Mesenteric fat pad (tissue), 1 donor: ENCODE measurements around the gene NPIPB8. TPM values are rescaled to one million over a fixed set of nuclear protein-coding genes. Genes with fewer than 3 reads are reported as not detected.
"Not testable (repeated sequence)": the region's sequence is repeated elsewhere in the genome, so short reads cannot be mapped to it uniquely, and the experiment has no call there.

ENCODE experiments used
- DNase-seq: peaks from one replicate; pipeline ENCODE4 v3.0.0-alpha.2; 2020; ENCODE audit warnings: low spot score
- total RNA-seq: library from RNA; stranded (reverse); fragmentation: NEBNext Ultra II Directional; extraction: Animal tissue kit (Norgen Biotek cat#: 25700); gene quantifications from one replicate; pipeline ENCODE4 v1.2.1, GENCODE V29; 2021
- donor health status: DM: yes; HTN: yes; CAD: no.

NPIPB8 gene
- total RNA-seq, 1 donor from 2014 or later = 1.9 TPM

DNA sequence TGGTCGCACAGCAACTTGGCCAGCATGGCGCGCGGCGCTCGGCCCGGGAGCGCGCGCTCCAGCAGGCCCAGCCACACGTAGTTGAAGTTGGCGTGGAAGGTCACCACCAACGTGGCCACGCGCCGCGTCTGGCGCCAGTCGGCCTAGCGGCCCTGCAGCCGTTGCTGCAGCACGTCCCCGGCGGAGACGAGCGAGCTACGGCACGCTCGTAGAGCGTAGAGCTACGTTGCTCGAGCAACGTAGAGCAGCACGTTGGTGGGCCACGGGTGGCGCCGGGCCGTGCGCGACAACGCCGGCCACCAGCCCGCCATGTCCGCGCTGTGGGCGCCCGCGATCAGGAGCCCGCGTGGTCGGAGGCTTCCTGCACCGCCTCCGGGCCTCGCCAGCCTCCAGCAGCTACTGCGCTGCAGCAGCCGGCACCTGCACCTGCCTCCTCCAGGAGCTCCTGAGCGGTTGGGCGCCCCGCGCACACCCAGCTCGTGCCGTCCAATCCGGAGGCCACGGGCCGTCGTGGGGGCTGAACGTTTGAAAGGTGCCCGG is 14.6 kb upstream of the NPIPB8 start:
- DNase-seq = no peak

DNA sequence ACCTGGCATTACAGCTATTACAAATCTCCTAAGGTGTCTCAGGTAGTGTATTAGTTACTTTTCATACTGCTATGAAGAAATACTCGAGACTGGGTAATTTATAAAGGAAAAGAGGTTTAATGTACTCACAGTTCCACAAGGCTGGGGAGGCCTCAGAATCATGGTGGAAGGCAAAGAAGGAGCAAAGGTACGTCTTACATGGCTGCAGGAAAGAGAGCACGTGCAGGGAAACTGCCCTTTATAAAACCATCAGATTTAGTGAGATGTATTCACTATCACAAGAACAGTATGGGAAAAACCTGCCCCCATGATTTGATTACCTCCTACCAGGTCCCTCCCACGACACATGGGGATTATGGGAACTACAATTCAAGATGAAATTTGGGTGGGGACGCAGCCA is 7.0 kb upstream of the NPIPB8 start:
- not testable (repeated sequence) for DNase-seq

DNA sequence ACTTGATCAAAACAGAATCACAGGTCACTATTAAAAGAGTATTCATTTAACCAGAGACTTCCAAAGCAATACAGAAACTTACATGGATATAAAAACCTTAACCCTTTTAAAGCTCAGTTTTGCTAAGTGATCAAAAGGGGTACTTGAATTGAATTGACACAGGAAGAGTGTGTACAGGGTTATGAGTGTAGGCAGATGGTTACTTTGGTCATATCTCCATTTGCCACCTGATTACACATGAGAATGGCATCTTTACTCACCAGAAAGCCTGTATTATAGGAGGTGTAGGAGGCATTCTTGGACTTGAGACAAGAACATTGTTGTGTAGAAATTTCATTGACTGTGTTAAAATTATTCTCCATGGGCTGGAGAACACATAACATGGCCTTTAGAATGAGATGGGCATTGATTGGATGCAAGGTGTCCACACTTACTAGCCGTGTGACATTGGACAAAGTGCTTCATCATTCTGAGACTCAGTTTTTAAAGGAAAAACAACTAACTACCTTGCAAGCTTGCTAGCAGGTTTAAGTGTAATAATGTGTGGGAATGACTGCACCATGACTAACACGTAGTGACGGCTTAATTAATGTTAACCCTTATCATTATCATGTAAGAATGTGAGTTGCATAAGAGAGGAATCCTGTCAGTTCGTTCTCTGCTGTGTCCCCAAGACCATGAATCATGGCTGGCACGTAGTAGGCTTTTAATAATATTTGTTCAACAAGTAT is 1.6 kb upstream of the NPIPB8 start:
- DNase-seq = not testable (repeated sequence)

DNA sequence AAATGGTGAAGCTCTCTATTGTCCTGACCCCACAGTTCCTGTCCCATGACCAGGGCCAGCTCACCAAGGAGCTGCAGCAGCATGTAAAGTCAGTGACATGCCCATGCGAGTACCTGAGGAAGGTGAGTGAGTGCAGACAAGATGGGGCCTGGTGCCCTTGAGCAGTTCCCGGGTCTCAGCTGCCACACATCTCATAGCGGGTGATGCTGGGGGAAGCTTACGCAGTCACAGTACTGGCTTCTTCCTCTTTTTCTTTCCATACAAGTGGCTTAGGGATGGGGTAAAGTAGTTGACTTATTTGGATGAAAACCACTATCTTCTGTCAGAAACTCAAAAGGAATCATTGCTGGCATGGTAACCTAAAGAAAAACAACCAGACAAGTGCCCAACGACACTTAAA is 494 bp downstream of the NPIPB8 start:
- not testable (repeated sequence) for DNase-seq

DNA sequence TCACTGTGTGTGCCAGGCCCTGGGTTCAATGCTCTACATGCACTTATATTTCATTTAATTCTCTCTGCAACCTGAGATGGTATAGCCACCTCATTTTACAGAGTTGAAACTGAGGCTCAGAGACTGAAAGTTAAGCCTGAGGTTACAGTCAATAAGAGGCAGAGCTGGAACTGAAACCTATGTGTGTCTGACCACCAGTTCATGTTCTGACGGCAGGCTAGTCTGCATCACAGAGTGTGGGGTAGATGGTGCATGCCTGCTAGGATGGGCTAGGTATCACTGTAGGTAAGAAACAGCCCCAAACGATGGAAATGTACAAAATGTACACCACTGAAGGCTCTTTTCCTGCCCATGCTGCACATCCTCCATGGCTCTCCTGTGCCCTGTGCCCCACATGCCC is 2.1 kb downstream of the NPIPB8 start:
- DNase-seq = not testable (repeated sequence)

DNA sequence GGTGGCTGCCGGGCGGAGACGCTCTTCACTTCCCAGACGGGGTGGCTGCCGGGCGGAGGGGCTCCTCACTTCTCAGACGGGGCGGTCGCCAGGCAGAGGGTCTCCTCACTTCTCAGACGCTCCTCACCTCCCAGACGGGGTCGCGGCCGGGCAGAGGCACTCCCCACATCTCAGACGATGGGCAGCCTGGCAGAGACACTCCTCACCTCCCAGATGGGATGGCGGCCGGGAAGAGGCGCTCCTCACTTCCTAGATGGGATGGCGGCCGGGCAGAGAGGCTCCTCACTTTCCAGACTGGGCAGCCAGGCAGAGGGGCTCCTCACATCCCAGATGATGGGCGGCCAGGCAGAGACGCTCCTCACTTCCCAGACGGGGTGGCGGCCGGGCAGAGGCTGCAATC is 28.4 kb downstream of the NPIPB8 start:
- not testable (repeated sequence) for DNase-seq

DNA sequence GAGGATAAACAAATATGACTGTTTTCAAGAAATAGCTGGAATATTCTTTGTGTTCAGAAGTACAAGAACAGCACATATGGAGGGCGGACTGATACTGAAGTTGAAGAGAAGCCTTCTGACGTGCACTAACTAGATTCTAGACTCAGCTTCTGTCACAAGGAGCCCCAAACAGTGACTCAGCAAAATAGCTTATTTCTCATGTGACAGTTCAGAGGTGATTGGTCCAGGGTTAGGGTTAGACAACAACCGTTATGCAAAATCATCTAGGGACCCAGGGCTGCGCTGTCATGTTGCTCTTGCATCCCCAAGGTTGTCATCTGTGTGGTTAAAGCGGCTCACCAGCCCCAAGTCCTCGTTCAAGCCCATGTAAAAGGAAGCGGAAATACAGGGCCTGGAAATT is 29.6 kb downstream of the NPIPB8 start:
- DNase-seq = not testable (repeated sequence)

DNA sequence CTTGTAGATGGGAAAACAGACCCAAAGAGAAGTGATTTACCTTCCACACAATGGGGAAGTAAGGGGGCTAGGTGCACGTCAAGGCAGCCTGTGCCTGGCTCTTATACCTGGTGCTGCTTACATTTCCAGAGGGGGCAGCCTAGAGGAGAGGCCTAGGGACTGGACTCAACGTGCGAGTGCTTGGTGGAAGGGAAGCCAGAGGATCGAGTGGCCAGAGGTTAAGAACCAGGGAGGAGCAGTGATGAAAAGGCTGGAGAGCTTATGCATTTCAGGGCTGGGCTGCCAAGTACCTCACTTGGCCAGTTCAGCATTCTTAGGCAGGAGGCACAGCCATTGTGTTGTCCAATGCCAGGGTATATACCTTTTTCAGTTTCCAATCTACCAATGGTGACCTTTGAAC is 30.3 kb downstream of the NPIPB8 start:
- DNase-seq = not testable (repeated sequence)

DNA sequence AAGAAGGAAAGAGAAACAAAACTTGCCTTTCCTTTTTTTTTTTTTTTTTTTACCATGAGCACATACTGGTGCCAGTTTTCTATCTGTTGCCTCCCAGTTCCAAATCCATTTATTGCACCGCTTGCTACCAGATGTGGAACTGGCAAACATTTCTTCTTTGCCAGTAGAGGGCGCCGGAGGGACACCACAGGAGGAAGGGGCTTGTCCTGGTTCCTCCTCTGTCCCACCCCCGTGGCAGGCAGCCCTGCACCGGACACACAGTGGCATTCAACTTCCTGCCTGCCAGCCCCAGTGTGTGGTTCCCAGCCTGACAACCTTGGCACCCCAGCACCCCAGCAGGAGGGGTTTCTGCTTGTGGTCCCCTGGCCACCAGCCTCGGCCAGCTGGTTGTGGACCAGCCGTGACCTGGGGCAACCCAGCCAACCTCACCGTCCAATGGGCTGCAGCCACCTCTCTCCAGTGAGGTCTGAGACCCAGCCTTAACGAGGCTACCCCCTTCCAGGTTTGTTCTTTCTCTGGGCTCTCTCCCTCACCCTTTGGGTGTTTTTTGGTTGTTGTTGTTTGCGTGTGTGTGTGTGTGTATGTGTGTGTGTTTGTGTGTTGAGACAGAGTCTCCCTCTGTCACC is 50.6 kb downstream of the NPIPB8 start:
- DNase-seq = not testable (repeated sequence)

DNA sequence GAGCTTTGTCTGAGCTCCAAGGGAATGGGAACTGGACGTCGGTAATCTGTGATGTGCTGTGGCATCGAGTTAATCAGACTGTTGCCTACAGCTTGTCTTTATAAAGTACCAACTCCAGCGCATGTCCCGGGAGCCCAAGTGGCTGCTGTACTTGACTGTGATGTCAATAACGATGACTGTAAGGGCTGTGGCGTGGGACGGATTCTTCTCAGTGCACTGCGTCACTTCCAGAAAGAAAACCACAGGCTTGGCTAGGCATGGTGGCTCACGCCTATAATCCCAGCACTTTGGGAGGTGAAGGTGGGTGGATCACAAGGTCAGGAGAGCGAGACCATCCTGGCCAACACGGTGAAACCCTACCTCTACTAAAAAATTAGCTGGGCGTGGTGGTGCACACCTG is 51.6 kb downstream of the NPIPB8 start:
- DNase-seq = not testable (repeated sequence)

DNA sequence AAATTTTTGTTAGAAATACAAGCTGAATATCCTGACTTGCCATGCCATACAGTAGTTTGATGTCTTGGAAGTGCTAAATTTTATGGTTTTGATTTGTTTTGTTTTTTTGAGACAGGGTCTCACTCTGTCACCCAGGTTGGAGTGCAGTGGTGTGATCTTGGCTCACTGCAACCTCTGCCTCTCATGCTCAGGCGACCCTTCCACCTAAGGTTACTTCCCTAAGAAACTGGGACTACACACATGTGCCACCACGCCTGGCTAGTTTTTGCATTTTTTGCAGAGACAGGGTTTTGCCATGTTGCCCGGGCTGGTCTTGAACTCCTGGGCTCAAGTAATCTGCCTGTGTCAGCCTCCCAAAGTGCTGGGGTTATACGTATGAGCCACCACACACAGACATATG is 53.9 kb downstream of the NPIPB8 start:
- not testable (repeated sequence) for DNase-seq

DNA sequence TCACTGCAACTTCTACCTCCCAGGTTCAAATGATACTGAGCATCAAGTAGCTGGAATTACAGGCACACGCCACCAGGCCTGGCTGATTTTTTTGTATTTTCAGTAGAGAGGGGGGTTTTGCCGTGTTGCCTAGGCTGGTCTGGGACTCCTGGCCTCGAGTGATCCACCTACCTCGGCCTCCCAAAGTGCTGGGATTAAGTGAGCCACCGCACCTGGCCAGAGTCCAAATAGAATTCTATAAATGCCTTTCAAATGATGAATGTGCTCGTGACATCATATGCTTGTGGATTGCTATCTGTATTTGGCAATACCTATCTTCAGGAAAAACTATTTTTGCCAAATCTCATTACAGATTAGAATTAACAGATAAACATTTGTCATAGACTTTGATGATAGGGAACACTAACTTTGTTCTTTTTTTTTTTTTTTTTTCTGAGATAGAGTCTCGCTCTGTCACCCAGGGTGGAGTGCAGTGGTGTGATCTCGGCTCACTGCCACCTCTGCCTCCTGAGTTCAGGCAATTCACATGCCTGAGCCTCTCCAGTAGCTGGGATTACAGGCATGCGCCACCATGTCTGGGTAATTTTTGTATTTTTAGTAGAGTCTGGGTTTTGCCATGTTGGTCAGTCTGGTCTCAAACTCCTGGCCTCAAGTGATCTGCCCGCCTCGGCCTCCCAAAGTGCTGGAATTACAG is 55.5 kb downstream of the NPIPB8 start:
- not testable (repeated sequence) for DNase-seq

DNA sequence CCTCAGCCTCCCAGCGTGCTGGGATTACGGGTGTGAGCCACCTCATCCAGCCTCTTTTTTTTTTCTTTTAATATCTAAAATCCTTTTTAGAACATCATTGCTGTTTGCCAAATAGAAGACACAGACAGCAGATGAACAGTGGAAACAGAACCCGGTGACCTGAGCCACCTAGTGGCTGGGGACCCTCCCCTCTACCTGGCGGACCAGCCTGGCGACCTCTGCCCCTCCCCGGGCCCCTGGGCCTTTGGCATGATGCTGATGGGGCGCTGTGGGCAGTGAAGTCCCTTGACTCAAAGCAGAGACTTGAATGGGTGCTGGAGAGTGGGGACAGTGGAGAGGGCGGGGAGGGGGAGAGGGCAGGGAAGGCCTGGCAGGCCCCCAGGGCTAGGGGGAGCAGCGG is 61.9 kb downstream of the NPIPB8 start:
- DNase-seq = not testable (repeated sequence)

DNA sequence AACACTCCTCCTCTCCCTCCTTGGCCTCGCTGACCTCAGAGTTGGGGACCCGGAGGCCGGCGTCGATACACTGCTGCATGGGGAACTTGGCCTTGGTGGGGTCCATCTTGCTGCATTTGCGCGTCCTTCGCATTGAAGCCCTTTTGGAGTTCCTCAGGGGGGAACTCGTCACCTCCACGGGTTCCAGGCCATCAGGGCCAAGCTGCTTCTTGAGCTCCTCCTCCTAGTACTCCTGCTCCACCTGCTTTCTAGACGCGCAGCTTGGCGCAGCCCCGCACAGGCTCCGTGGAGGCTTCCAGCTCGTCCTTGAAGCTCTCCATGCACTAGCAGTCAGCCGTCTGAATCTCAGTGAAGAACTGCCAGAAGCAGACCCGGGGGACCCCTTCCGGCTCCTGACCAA is 62.5 kb downstream of the NPIPB8 start:
- DNase-seq = not testable (repeated sequence)

DNA sequence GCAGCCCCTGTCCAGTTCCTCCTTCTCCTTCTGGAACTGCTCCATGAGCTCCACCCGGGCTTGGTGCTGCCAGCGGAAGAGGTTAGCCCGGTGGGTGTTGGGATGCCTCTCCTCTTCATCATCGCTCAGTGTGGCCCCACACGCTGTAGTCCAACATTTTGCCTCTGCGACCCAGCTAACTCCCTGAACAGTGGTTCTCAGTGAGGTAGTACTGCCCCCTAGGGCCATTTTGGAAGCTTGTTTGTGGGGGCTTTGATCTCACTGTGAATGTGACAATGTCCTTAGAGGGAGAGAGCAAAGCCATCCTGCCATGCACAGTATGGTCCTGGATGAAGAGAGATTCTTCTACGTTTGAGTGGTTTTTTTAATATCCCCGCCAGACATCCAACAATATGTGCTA is 63.5 kb downstream of the NPIPB8 start:
- DNase-seq = not testable (repeated sequence)

DNA sequence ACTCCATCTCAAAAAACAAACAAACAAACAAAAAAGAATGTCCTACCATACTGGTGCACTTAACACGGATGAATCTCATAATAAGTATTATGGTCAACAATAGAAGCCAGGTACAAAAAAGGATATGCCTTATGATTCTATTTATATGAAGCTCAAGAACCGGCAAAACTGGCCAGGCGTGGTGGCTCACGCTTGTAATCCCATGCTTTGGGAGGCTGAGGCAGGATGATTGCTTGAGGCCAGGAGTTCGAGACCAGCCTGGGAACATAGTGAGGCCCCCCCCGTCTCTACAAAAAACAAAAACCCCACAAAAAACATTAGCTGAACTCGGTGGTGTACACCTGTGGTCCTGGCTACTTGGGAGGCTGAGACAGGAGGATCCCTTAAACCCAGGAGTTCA is 66.4 kb downstream of the NPIPB8 start:
- DNase-seq = not testable (repeated sequence)

Other genes starting within 250 kb of the NPIPB8 start
- 88.7 TPM for gene EIF3CL, start 234.2 kb upstream of the NPIPB8 start, total RNA-seq
- gene NPIPB7, start 165.7 kb upstream of the NPIPB8 start, total RNA-seq = not detected
- gene CLN3, start 146.0 kb upstream of the NPIPB8 start, total RNA-seq = 25.2 TPM
- gene APOBR, start 143.4 kb upstream of the NPIPB8 start, total RNA-seq = 4.1 TPM
- not detected for gene IL27, start 131.2 kb upstream of the NPIPB8 start, total RNA-seq
- 116 TPM for gene NUPR1, start 99.1 kb upstream of the NPIPB8 start, total RNA-seq
- 16.6 TPM for gene SGF29, start 84.1 kb upstream of the NPIPB8 start, total RNA-seq
- gene SULT1A2, start 41.0 kb upstream of the NPIPB8 start, total RNA-seq = 2.5 TPM
- gene SULT1A1, start 28.0 kb upstream of the NPIPB8 start, total RNA-seq = 36.2 TPM
- gene EIF3C, start 73.4 kb downstream of the NPIPB8 start, total RNA-seq = 494 TPM
- not detected for gene NPIPB9, start 113.7 kb downstream of the NPIPB8 start, total RNA-seq
- gene ATXN2L, start 184.9 kb downstream of the NPIPB8 start, total RNA-seq = 106 TPM
- 113 TPM for gene TUFM, start 208.3 kb downstream of the NPIPB8 start, total RNA-seq
- 32.5 TPM for gene SH2B1, start 225.8 kb downstream of the NPIPB8 start, total RNA-seq
- 0.48 TPM for gene ATP2A1, start 240.4 kb downstream of the NPIPB8 start, total RNA-seq